HG03457 (cell line): ENCODE data around the gene LPCAT2.

Source experiments
- ATAC-seq: cut with Tn5 transposase; IDR thresholded peaks from one replicate; pipeline ENCODE4 v1.9.1; 2021; ENCODE audit warnings: moderate number of reproducible peaks; ENCODE audit not compliant: unreplicated experiment

The LPCAT2 gene

GRCh38 chr16:55508941-55509931, at the start of gene LPCAT2:
TSS of gene LPCAT2 (plus strand) at chr16:55509072. CDS start at chr16:55509182, 110 bp downstream.
- no peak for ATAC-seq

GRCh38 chr16:55462241-55462640, 46.6 kb upstream of the LPCAT2 start:
- ATAC-seq = no peak

GRCh38 chr16:55464375-55464774, 44.5 kb upstream of the LPCAT2 start:
- ATAC-seq = no peak

- ATAC-seq = peak; percentile 85
These were observed 43.6 kb upstream of the LPCAT2 start for GRCh38 chr16:55465077-55465896.

- ATAC-seq = no peak
These were observed 42.7 kb upstream of the LPCAT2 start for GRCh38 chr16:55466209-55466608.

GRCh38 chr16:55467898-55468297, 41.0 kb upstream of the LPCAT2 start:
- no peak for ATAC-seq

- ATAC-seq = no peak
These were observed 40.4 kb upstream of the LPCAT2 start for GRCh38 chr16:55468352-55468990.

- no peak for ATAC-seq
These were observed 38.9 kb upstream of the LPCAT2 start for GRCh38 chr16:55469821-55470532.

GRCh38 chr16:55470533-55471371, 38.1 kb upstream of the LPCAT2 start:
- no peak for ATAC-seq

- ATAC-seq = no peak
These were observed 37.3 kb upstream of the LPCAT2 start for GRCh38 chr16:55471448-55472097.

GRCh38 chr16:55473587-55473986, 35.3 kb upstream of the LPCAT2 start:
- no peak for ATAC-seq

- no peak for ATAC-seq
These were observed 34.1 kb upstream of the LPCAT2 start for GRCh38 chr16:55474821-55475220.

- no peak for ATAC-seq
These were observed 33.0 kb upstream of the LPCAT2 start for GRCh38 chr16:55475919-55476318.

GRCh38 chr16:55476625-55477533, 32.0 kb upstream of the LPCAT2 start:
- no peak for ATAC-seq

- ATAC-seq = no peak
These were observed 31.1 kb upstream of the LPCAT2 start for GRCh38 chr16:55477736-55478135.

GRCh38 chr16:55478827-55479429, 29.9 kb upstream of the LPCAT2 start, which contains the start of gene MMP2:
TSS of gene MMP2 (plus strand) at chr16:55479198. CDS start at chr16:55479480, 282 bp downstream.
- ATAC-seq = no peak

- no peak for ATAC-seq
These were observed 29.3 kb upstream of the LPCAT2 start for GRCh38 chr16:55479430-55480140.
